ENCODE data around the gene EVA1C.

GRCh38 chr21:32411350-32412161, 950 bp upstream of the EVA1C start:
- no peak for TF ChIP-seq POLR2AphosphoS5 (IDR thresholded peaks at IDR 0.05; ENCODE audit: borderline replicate concordance, low read depth, low read length)
- TF ChIP-seq EZH2 (IDR thresholded peaks at IDR 0.05), result no peak

Data from SK-N-MC (cell line).